ENCODE measurements around the gene FGD6.
"Not testable (repeated sequence)": the region's sequence is repeated elsewhere in the genome, so short reads cannot be mapped to it uniquely, and the experiment has no call there.

Gene FGD6

DNA sequence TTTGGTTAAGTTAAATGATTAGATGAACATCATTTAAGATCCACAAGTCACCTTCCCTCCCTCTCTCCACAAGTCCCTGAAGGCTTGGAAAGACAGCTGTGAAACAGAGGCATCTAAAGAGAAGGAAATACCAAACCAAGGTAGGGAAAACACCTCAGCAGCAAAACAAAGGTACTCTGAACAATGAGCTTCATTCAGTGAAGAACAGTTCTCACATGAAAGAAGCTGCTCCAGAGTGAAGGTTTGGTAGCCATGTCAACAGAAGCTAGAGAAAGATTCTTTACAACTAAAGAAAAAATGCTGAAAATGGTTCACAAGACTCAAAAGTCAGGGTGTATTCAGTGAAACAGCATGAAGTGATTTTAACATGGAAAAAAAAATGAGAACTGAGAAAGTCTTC lies 69.4 kb downstream of the FGD6 start:
- no peaks in the 10 kb centered on the region for H3K27me3 ChIP-seq (ENCODE audit: insufficient read depth, poor library complexity, severe bottlenecking)
- no peak for ATAC-seq (ENCODE audit: low read depth)
- H3K4me1 ChIP-seq (ENCODE audit: insufficient read depth, poor library complexity, severe bottlenecking), result peaks cover 16% of the 10 kb centered on the region
- H3K4me3 ChIP-seq (ENCODE audit: severe bottlenecking), result no peak overlapping the region
- H3K9me3 ChIP-seq (ENCODE audit: severe bottlenecking), result no peaks in the 10 kb centered on the region
- H3K36me3 ChIP-seq (ENCODE audit: low read depth), result peaks cover 51% of the 10 kb centered on the region
- TF ChIP-seq, protein P1, sequence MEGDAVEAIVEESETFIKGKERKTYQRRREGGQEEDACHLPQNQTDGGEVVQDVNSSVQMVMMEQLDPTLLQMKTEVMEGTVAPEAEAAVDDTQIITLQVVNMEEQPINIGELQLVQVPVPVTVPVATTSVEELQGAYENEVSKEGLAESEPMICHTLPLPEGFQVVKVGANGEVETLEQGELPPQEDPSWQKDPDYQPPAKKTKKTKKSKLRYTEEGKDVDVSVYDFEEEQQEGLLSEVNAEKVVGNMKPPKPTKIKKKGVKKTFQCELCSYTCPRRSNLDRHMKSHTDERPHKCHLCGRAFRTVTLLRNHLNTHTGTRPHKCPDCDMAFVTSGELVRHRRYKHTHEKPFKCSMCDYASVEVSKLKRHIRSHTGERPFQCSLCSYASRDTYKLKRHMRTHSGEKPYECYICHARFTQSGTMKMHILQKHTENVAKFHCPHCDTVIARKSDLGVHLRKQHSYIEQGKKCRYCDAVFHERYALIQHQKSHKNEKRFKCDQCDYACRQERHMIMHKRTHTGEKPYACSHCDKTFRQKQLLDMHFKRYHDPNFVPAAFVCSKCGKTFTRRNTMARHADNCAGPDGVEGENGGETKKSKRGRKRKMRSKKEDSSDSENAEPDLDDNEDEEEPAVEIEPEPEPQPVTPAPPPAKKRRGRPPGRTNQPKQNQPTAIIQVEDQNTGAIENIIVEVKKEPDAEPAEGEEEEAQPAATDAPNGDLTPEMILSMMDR (IDR thresholded peaks at IDR 0.05; ENCODE audit: poor library complexity, severe bottlenecking), result no peak
- no peak for DNase-seq (ENCODE audit: low spot score)
- H3K27ac ChIP-seq (ENCODE audit: poor library complexity, severe bottlenecking), result no peak overlapping the region

DNA sequence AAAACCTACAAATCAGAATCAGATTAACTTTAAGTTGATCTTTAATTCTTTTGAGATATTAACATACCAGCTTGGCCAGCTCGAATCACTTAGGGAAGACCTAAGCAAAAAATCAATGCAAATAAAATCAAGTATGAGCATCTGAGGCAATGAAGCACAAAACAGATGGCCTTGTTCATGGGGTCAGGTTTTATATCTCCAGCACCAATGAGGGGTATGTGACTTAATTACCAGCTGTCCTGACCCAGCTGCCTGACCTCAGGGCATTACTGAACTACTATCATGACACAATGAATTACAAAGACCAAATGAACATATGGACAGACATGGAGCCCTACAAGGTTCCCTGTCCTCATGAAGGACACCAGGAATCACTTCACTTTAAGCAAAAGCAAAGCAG lies 70.5 kb downstream of the FGD6 start:
- H3K27ac ChIP-seq (ENCODE audit: poor library complexity, severe bottlenecking), result no peak overlapping the region
- H3K4me1 ChIP-seq (ENCODE audit: insufficient read depth, poor library complexity, severe bottlenecking), result peaks cover 5% of the 10 kb centered on the region
- no peak overlapping the region for H3K4me3 ChIP-seq (ENCODE audit: severe bottlenecking)
- DNase-seq (ENCODE audit: low spot score) (no peak), ATAC-seq (ENCODE audit: low read depth) (no peak)
- H3K36me3 ChIP-seq (ENCODE audit: low read depth), result peaks cover 40% of the 10 kb centered on the region
- TF ChIP-seq, protein P1 (IDR thresholded peaks at IDR 0.05; ENCODE audit: poor library complexity, severe bottlenecking), result no peak
- H3K27me3 ChIP-seq (ENCODE audit: insufficient read depth, poor library complexity, severe bottlenecking), result no peaks in the 10 kb centered on the region
- no peaks in the 10 kb centered on the region for H3K9me3 ChIP-seq (ENCODE audit: severe bottlenecking)

DNA sequence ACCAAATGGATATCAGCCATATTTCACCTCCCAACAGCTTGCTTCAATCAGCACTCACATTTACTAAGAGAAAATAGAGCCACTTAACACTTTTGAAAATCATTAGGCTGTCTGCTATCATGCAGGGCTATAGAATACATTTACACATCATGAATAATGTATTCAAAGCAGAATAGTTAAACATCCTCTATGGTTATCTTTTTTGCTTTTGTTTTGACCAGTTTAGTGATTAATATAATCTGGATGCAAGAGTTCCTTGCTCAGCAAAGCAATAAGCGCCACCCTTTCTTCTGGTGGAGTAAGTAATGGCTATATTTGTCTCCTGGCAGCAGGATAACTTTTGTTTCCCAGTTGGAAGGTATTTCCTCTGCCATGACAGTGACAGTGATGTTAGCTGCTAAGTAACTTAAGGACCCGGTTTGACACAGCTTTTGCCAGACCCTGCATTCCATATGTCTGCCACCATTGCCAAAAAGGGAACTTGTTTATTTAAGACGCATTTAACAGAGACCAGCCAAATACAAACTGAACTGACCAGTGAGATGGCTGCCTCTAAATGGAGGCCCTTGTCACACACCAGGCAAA lies 73.6 kb downstream of the FGD6 start:
- DNase-seq (ENCODE audit: low spot score), result no peak
- TF ChIP-seq, protein P1 (IDR thresholded peaks at IDR 0.05; ENCODE audit: poor library complexity, severe bottlenecking), result no peak
- Histone ChIP-seq H3K4me3 (ENCODE audit: severe bottlenecking) (no peak overlapping the region), H3K36me3 (ENCODE audit: low read depth) (peaks cover 43% of the 10 kb centered on the region), H3K4me1 (ENCODE audit: insufficient read depth, poor library complexity, severe bottlenecking) (no peaks in the 10 kb centered on the region), H3K27ac (ENCODE audit: poor library complexity, severe bottlenecking) (no peak overlapping the region), H3K27me3 (ENCODE audit: insufficient read depth, poor library complexity, severe bottlenecking) (no peaks in the 10 kb centered on the region), H3K9me3 (ENCODE audit: severe bottlenecking) (no peaks in the 10 kb centered on the region)
- ATAC-seq (ENCODE audit: low read depth), result no peak

DNA sequence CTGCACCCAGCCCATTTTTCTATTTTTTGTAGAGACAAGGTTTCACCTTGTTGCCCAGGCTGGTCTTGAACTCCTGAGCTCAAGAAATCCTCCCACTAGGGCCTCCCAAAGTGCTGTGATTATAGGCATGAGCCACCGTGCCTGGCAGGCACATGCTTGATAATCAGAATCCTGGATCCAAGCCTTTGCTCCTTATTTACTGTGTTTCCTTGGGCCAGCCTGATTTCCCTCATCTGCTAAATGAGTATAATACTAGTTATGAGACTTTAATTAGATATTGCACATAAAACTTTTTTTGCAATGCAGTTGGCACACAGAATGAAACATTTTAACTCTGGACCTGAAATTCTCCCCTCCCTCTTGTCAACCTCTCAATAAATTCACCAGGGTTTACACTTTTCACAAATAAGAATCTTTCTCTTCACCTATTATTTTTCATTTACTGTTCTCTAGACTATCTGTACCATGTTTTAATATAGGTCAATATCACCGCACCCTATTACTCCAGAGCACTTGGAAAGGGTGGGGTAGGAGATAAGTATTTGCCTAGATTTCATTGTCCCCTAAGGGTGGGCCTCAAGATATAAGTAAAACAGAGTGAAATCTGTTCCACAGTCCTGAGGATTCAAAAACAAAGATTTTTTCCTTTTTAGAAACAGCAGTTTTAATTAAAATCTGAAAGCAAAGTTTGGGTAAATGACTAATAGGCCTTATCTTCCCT lies 74.7 kb downstream of the FGD6 start:
- DNase-seq (ENCODE audit: low spot score) (no peak), ATAC-seq (ENCODE audit: low read depth) (no peak)
- Histone ChIP-seq H3K27ac (ENCODE audit: poor library complexity, severe bottlenecking) (no peak overlapping the region), H3K36me3 (ENCODE audit: low read depth) (peaks cover 47% of the 10 kb centered on the region), H3K4me3 (ENCODE audit: severe bottlenecking) (no peak overlapping the region), H3K4me1 (ENCODE audit: insufficient read depth, poor library complexity, severe bottlenecking) (no peaks in the 10 kb centered on the region), H3K27me3 (ENCODE audit: insufficient read depth, poor library complexity, severe bottlenecking) (no peaks in the 10 kb centered on the region), H3K9me3 (ENCODE audit: severe bottlenecking) (no peaks in the 10 kb centered on the region)
- TF ChIP-seq, protein P1 (IDR thresholded peaks at IDR 0.05; ENCODE audit: poor library complexity, severe bottlenecking), result no peak

DNA sequence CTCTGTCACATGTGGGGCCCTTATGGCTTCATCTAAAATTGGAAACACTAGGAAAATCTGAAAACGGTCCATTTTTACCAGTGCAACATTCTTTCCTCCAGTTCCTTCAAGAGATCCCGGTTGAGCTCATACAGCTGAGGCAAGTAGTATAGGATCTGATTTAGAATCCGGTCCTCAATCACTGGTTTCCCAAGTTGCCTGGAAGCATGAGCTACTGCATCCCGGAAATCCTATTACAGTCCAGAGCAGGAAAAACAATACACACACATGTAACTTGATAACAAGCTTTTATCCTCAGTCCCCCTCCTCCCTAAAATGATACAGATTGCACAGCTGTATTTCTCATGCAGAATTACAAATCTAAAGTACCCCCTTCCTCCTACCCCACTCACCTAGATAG lies 76.0 kb downstream of the FGD6 start:
- TF ChIP-seq, protein P1 (IDR thresholded peaks at IDR 0.05; ENCODE audit: poor library complexity, severe bottlenecking), result no peak
- no peak for ATAC-seq (ENCODE audit: low read depth)
- no peak overlapping the region for H3K4me3 ChIP-seq (ENCODE audit: severe bottlenecking)
- no peak overlapping the region for H3K27ac ChIP-seq (ENCODE audit: poor library complexity, severe bottlenecking)
- no peaks in the 10 kb centered on the region for H3K9me3 ChIP-seq (ENCODE audit: severe bottlenecking)
- peaks cover 46% of the 10 kb centered on the region for H3K36me3 ChIP-seq (ENCODE audit: low read depth)
- no peaks in the 10 kb centered on the region for H3K4me1 ChIP-seq (ENCODE audit: insufficient read depth, poor library complexity, severe bottlenecking)
- H3K27me3 ChIP-seq (ENCODE audit: insufficient read depth, poor library complexity, severe bottlenecking), result no peaks in the 10 kb centered on the region
- no peak for DNase-seq (ENCODE audit: low spot score)

DNA sequence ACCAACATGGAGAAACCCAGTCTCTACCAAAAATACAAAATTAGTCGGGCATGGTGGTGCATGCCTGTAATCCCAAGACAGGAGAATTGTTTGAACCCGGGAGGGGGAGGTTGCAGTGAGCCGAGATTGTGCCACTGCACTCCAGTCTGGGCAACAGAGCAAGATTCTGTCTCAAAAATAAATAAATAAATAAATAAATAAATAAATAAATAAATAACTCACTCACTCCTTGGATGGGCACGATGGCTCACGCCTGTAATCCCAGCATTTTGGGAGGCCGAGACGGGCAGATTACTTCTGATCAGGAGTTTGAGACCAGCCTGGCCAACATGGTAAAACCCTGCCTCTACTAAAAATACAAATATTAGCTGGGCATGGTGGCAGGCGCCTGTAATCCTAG lies 79.2 kb downstream of the FGD6 start:
- not testable (repeated sequence) for H3K27me3 ChIP-seq (ENCODE audit: insufficient read depth, poor library complexity, severe bottlenecking); H3K27ac ChIP-seq (ENCODE audit: poor library complexity, severe bottlenecking); H3K4me3 ChIP-seq (ENCODE audit: severe bottlenecking); H3K9me3 ChIP-seq (ENCODE audit: severe bottlenecking); H3K4me1 ChIP-seq (ENCODE audit: insufficient read depth, poor library complexity, severe bottlenecking); ATAC-seq (ENCODE audit: low read depth); DNase-seq (ENCODE audit: low spot score)
- peaks cover 76% of the 10 kb centered on the region for H3K36me3 ChIP-seq (ENCODE audit: low read depth)

Measured in RWPE2 (cell line).